CD4-positive, alpha-beta T cell treated with Interleukin-4 for 4 hours (primary cell): ENCODE data around the gene SERINC3.
"Not testable (repeated sequence)": the region's sequence is repeated elsewhere in the genome, so short reads cannot be mapped to it uniquely, and the experiment has no call there.

Experiments used
- DNase-seq: peaks from one replicate; pipeline ENCODE4 v3.0.0-alpha.2; 2020

Gene SERINC3

GRCh38 chr20:44521484-44522481 is at the start of gene SERINC3:
SERINC3 (minus strand) TSS chr20:44522070; CDS start chr20:44521951, 119 bp downstream.
- DNase-seq = peak; percentile 93

- DNase-seq = no peak
Measured at GRCh38 chr20:44571362-44571988, 49.6 kb upstream of the SERINC3 start.

- no peak for DNase-seq
Measured at GRCh38 chr20:44570367-44570766, 48.5 kb upstream of the SERINC3 start.

GRCh38 chr20:44566811-44567210 is 44.9 kb upstream of the SERINC3 start:
- DNase-seq = no peak

GRCh38 chr20:44566018-44566417 is 44.1 kb upstream of the SERINC3 start:
- DNase-seq = no peak

GRCh38 chr20:44561876-44562275 is 40.0 kb upstream of the SERINC3 start:
- DNase-seq = no peak

- not testable (repeated sequence) for DNase-seq
Measured at GRCh38 chr20:44560818-44561217, 38.9 kb upstream of the SERINC3 start.

GRCh38 chr20:44560229-44560628 is 38.4 kb upstream of the SERINC3 start:
- DNase-seq = no peak

- DNase-seq = no peak
Measured at GRCh38 chr20:44559302-44559701, 37.4 kb upstream of the SERINC3 start.

GRCh38 chr20:44552950-44553908 is 31.4 kb upstream of the SERINC3 start:
- peak; percentile 18 for DNase-seq

GRCh38 chr20:44552568-44552949 is 30.7 kb upstream of the SERINC3 start:
- no peak for DNase-seq

GRCh38 chr20:44552050-44552449 is 30.2 kb upstream of the SERINC3 start:
- no peak for DNase-seq

- DNase-seq = no peak
Measured at GRCh38 chr20:44549123-44549522, 27.3 kb upstream of the SERINC3 start.

GRCh38 chr20:44547419-44547818 is 25.5 kb upstream of the SERINC3 start:
- DNase-seq = no peak

- DNase-seq = no peak
Measured at GRCh38 chr20:44544263-44544662, 22.4 kb upstream of the SERINC3 start.

- no peak for DNase-seq
Measured at GRCh38 chr20:44543358-44543757, 21.5 kb upstream of the SERINC3 start.

- DNase-seq = no peak
Measured at GRCh38 chr20:44542890-44543289, 21.0 kb upstream of the SERINC3 start.

- no peak for DNase-seq
Measured at GRCh38 chr20:44541992-44542391, 20.1 kb upstream of the SERINC3 start.

GRCh38 chr20:44540834-44541233 is 19.0 kb upstream of the SERINC3 start:
- no peak for DNase-seq

- no peak for DNase-seq
Measured at GRCh38 chr20:44537993-44538392, 16.1 kb upstream of the SERINC3 start.

- DNase-seq = no peak
Measured at GRCh38 chr20:44536175-44536574, 14.3 kb upstream of the SERINC3 start.

- DNase-seq = no peak
Measured at GRCh38 chr20:44533928-44534327, 12.1 kb upstream of the SERINC3 start.

GRCh38 chr20:44532981-44533331 is 11.1 kb upstream of the SERINC3 start:
- DNase-seq = peak; percentile 31
